ENCODE data around the gene TLE4. TPM values are rescaled to one million over a fixed set of nuclear protein-coding genes. Genes with fewer than 3 reads are reported as not detected.
"Not testable (repeated sequence)": the region's sequence is repeated elsewhere in the genome, so short reads cannot be mapped to it uniquely, and the experiment has no call there.

TLE4 gene
- total and polyA plus RNA-seq, 4 experiments from 2014 or later: 27.9 to 101 (median 72.2) TPM

DNA sequence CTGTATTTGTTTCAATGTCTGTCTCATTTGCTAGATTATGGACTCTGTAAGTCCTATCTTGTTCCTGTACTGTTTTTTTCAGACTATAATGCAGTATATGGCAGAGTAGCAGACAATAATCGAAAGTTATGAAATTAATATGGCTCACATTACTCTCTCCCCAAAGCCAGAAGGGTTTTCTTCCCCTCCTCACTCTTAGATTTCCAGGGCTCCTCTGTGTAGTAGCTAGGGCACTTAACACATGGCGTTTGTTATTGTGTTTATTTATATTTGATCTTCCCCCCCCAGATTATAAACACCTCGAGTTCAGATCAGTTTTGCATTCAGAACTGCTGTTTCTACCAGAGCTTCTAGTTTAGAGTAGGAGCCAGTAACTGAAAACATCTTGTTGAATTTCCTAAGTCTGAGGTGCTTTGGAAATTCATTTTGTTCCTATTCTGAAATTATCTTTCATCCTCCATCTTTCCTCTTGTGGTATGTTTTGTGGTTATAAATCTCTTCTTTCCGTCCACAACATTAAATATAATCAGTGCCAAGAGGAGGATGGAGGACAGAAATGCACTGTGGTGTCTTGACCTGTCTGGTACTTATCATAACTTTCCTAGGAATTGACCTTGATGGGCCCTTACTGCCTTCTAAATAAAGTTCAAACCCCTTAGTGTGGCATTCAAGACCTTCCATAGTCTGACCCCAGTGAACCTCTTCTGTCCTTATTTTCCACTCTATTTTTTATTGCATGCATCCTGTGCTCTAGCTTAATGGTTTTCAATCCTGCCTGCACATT, 27.0 kb downstream of the TLE4 start:
- Histone ChIP-seq H3K4me1 (ENCODE audit: insufficient read depth, low read length) (peaks cover 21% of the 10 kb centered on the region), H3K27ac (ENCODE audit: low read depth, low read length) (no peak overlapping the region), H3K9me3 (ENCODE audit: control insufficient read depth in 1 of 2, low read length in 2 of 2) (no peaks in the 10 kb centered on the region), H3K4me3 (ENCODE audit: low read length in 2 of 2) (no peak overlapping the region), H3K27me3 (ENCODE audit: insufficient read depth, low read length) (no peaks in the 10 kb centered on the region), H3K36me3 (ENCODE audit: insufficient read depth, low read length) (no peaks in the 10 kb centered on the region)
- Mint-ChIP-seq H3K4me3 (peak overlapping the region in 4 of 8 donors; percentile 3 to 35 (median 23)), H3K9me3 (peaks cover 0 to 11% (median 6%) of the 10 kb centered on the region in 8 donors), H3K27ac (peak overlapping the region in 4 of 7 donors; percentile 4 to 43 (median 8)), H3K4me1 (peaks cover 47 to 79% (median 57%) of the 10 kb centered on the region in 4 donors), H3K27me3 (no peaks in the 10 kb centered on the region), H3K36me3 (peaks cover 20 to 27% of the 10 kb centered on the region in 2 donors)
- CTCF ChIA-PET (ENCODE audit: partially characterized antibody): no interaction called here
- no peak for DNase-seq
- intact Hi-C loops (cut with micrococcal nuclease): no loop called here
- POLR2A ChIA-PET (ENCODE audit: partially characterized antibody): interaction anchor here (1.2 to 1.6 kb wide), 2 partner anchors 16 to 17 kb away, joined by 3 to 4 read pairs; no protein-coding TSS in a partner anchor

DNA sequence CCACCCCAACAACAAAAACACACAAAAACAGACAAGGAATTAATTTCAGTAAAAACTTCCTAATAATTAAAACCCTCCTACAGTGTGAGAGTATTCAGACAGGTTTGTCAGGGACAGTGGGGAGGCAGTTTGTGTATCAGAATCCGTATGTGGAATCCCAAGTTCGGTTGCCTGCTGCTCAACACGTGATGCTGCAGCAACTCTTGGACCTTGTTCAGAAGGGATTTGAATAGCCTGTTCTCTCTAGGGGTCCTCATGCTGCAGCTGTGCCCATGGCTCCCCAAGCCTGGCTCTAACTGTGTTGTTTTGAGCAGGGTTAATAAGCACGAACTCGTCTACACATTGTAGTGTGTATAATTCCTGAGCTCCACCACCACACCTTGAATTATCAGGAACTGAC, 28.7 kb downstream of the TLE4 start:
- H3K27ac Mint-ChIP-seq: peak overlapping the region in 1 of 7 donors; percentile 37
- Histone ChIP-seq H3K4me3 (ENCODE audit: low read length in 2 of 2) (no peak overlapping the region), H3K4me1 (ENCODE audit: insufficient read depth, low read length) (peaks cover 30% of the 10 kb centered on the region), H3K9me3 (ENCODE audit: control insufficient read depth in 1 of 2, low read length in 2 of 2) (no peaks in the 10 kb centered on the region), H3K27ac (ENCODE audit: low read depth, low read length) (no peak overlapping the region), H3K36me3 (ENCODE audit: insufficient read depth, low read length) (no peaks in the 10 kb centered on the region), H3K27me3 (ENCODE audit: insufficient read depth, low read length) (no peaks in the 10 kb centered on the region)
- H3K36me3 Mint-ChIP-seq: peaks cover 20 to 27% of the 10 kb centered on the region in 2 donors
- intact Hi-C loops (cut with micrococcal nuclease): no loop called here
- DNase-seq: no peak
- no peak overlapping the region for H3K4me3 Mint-ChIP-seq
- H3K4me1 Mint-ChIP-seq: peaks cover 35 to 63% (median 45%) of the 10 kb centered on the region in 4 donors
- ChIA-PET POLR2A (ENCODE audit: partially characterized antibody) (no interaction called here), CTCF (ENCODE audit: partially characterized antibody) (interaction anchor here (1.5 kb wide), 1 partner anchor 10 kb away, joined by 3 read pairs; no protein-coding TSS in a partner anchor)
- H3K27me3 Mint-ChIP-seq: no peaks in the 10 kb centered on the region
- H3K9me3 Mint-ChIP-seq: peaks cover 0 to 11% (median 6%) of the 10 kb centered on the region in 8 donors

DNA sequence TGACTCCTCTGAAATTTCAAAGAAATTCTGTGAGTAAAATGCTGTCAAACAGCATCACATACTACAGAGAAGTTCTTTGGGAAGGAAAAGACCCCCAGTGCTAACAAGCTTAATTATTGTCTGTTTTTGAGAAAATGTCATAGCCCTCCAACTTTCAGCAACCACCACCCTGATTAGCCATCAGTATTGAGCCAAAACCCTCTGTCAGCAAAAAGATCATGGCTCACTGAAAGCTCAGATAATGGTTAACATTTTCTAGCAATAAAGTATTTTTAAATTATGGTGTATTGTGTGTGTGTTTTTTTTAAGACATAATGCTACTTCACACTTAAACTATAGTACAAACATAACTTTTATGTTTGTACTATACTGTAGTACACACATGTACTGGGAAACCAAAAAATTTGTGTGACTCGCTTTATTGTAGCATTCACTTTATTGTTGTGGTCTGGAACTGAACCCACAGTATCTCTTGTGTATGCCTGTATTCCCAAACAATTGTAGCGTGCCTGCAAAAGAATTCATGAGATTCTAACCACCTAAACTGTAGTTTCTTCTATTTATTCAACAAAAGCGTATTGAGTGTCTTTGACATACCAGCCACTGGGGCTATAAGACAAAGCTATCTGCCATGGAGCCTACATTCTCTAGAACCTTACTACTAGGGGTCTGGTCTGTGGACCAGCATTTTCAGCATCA, 31.6 kb downstream of the TLE4 start:
- Mint-ChIP-seq H3K27me3 (no peaks in the 10 kb centered on the region), H3K4me3 (no peak overlapping the region), H3K9me3 (peaks cover 0 to 15% (median 8%) of the 10 kb centered on the region in 8 donors), H3K27ac (no peak overlapping the region), H3K4me1 (peaks cover 23 to 60% (median 40%) of the 10 kb centered on the region in 4 donors), H3K36me3 (peaks cover 21 to 33% of the 10 kb centered on the region in 2 donors)
- no peaks in the 10 kb centered on the region for H3K27me3 ChIP-seq (ENCODE audit: insufficient read depth, low read length)
- no peaks in the 10 kb centered on the region for H3K9me3 ChIP-seq (ENCODE audit: control insufficient read depth in 1 of 2, low read length in 2 of 2)
- CTCF ChIA-PET (ENCODE audit: partially characterized antibody): interaction anchor here (1.2 kb wide), 1 partner anchor 22 kb away, joined by 3 read pairs; no protein-coding TSS in a partner anchor
- no peak overlapping the region for H3K4me3 ChIP-seq (ENCODE audit: low read length in 2 of 2)
- H3K36me3 ChIP-seq (ENCODE audit: insufficient read depth, low read length): no peaks in the 10 kb centered on the region
- intact Hi-C loops (cut with micrococcal nuclease): no loop called here
- H3K4me1 ChIP-seq (ENCODE audit: insufficient read depth, low read length): peaks cover 30% of the 10 kb centered on the region
- no peak overlapping the region for H3K27ac ChIP-seq (ENCODE audit: low read depth, low read length)
- no peak for DNase-seq
- POLR2A ChIA-PET (ENCODE audit: partially characterized antibody): interaction anchor here (1.2 kb wide), 1 partner anchor 20 kb away, joined by 3 read pairs; no protein-coding TSS in a partner anchor

DNA sequence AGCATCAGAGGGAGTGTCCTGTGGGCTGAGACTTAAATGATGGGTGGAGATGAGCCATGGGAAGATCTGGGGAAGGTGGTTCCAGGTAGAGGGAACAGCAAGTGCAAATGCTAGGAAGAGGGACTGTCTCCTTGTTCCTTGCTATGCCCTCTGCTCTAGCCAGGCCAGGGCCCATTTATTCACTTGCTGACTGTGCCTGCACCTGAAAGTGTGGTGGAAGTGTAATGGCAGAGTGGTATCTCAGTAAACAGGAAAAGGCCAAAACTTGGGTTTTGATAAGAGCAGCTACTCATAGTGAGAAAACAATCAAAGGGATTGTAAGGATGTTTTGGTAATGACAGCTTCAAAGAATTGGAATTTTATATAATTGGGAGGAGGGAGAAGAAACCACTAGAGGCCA, 32.4 kb downstream of the TLE4 start:
- peaks cover 21 to 33% of the 10 kb centered on the region in 2 donors for H3K36me3 Mint-ChIP-seq
- H3K27ac Mint-ChIP-seq: no peak overlapping the region
- ChIA-PET CTCF (ENCODE audit: partially characterized antibody) (interaction anchor here (1.2 to 1.4 kb wide), 2 partner anchors 12 to 21 kb away, joined by 3 read pairs; no protein-coding TSS in a partner anchor), POLR2A (ENCODE audit: partially characterized antibody) (interaction anchor here (1.7 kb wide), 1 partner anchor 32 kb away, joined by 6 read pairs; the partner anchor contains the start of gene TLE4)
- no peak overlapping the region for H3K4me3 Mint-ChIP-seq
- Histone ChIP-seq H3K4me3 (ENCODE audit: low read length in 2 of 2) (no peak overlapping the region), H3K4me1 (ENCODE audit: insufficient read depth, low read length) (peaks cover 30% of the 10 kb centered on the region), H3K36me3 (ENCODE audit: insufficient read depth, low read length) (no peaks in the 10 kb centered on the region), H3K27me3 (ENCODE audit: insufficient read depth, low read length) (no peaks in the 10 kb centered on the region), H3K9me3 (ENCODE audit: control insufficient read depth in 1 of 2, low read length in 2 of 2) (no peaks in the 10 kb centered on the region), H3K27ac (ENCODE audit: low read depth, low read length) (no peak overlapping the region)
- H3K4me1 Mint-ChIP-seq: peaks cover 16 to 55% (median 36%) of the 10 kb centered on the region in 4 donors
- no peak for DNase-seq
- H3K27me3 Mint-ChIP-seq: no peaks in the 10 kb centered on the region
- intact Hi-C loops (cut with micrococcal nuclease): no loop called here
- H3K9me3 Mint-ChIP-seq: peaks cover 0 to 15% (median 8%) of the 10 kb centered on the region in 8 donors

DNA sequence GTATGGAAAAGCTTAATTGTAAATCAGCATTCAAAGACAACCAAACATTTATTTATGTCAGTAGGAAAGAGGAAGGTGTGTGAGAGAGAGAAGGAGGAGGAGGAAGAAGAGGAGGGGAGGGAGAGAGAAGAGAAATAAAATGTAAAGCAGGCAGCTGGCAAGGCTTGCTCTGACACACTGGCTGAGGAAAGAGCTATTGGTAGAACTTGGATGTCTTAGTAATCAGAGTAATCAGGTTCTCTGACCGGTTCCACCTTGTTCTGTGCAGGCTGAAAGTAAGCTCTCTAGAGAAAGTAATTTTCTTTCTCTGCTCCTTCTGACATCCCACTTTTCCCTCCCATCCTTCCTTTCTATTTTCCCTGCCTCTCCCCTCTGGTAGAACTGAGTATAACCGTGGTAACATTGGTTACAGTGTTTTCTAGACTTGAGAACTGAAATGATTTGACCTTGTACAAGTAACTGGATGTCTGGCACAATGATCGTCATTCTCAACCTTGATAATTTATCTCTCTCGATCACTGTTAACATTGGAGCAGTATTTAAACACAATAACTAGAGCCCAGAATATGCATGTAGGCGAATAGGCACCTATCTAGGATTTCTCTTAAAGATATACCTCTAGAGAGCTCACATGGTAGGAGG, 33.3 kb downstream of the TLE4 start:
- H3K36me3 ChIP-seq (ENCODE audit: insufficient read depth, low read length): no peaks in the 10 kb centered on the region
- Mint-ChIP-seq H3K4me1 (peaks cover 19 to 55% (median 37%) of the 10 kb centered on the region in 4 donors), H3K36me3 (peaks cover 21 to 33% of the 10 kb centered on the region in 2 donors), H3K4me3 (no peak overlapping the region), H3K9me3 (peaks cover 0 to 15% (median 8%) of the 10 kb centered on the region in 8 donors), H3K27me3 (no peaks in the 10 kb centered on the region), H3K27ac (no peak overlapping the region)
- no peak overlapping the region for H3K4me3 ChIP-seq (ENCODE audit: low read length in 2 of 2)
- CTCF ChIA-PET (ENCODE audit: partially characterized antibody): interaction anchor here (0.5 to 1.4 kb wide), 3 partner anchors 11 to 66 kb away, joined by 3 to 4 read pairs (median 3); no protein-coding TSS in a partner anchor
- H3K27me3 ChIP-seq (ENCODE audit: insufficient read depth, low read length): no peaks in the 10 kb centered on the region
- DNase-seq: no peak
- H3K4me1 ChIP-seq (ENCODE audit: insufficient read depth, low read length): peaks cover 28% of the 10 kb centered on the region
- no peaks in the 10 kb centered on the region for H3K9me3 ChIP-seq (ENCODE audit: control insufficient read depth in 1 of 2, low read length in 2 of 2)
- H3K27ac ChIP-seq (ENCODE audit: low read depth, low read length): no peak overlapping the region
- POLR2A ChIA-PET (ENCODE audit: partially characterized antibody): interaction anchor here (1.5 to 1.7 kb wide), 2 partner anchors 19 to 33 kb away, joined by 3 to 6 read pairs; partner anchors contain the start of gene TLE4
- intact Hi-C loops (cut with micrococcal nuclease): no loop called here

DNA sequence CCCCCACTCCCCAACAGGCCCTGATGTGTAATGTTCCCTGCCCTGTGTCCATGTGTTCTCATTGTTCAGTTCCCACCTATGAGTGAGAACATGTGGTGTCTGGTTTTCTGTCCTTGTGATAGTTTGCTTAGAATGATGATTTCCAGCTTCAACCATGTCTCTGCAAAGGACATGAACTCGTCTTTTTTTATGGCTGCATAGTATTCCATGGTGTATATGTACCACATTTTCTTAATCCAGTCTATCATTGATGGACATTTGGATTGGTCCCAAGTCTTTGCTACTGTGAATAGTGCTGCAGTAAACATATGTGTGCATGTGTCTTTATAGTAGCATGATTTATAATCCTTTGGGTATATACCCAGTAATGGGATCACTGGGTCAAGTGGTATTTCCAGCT, 34.8 kb downstream of the TLE4 start:
- H3K27me3 ChIP-seq (ENCODE audit: insufficient read depth, low read length); DNase-seq; H3K4me3 Mint-ChIP-seq; H3K36me3 ChIP-seq (ENCODE audit: insufficient read depth, low read length); H3K9me3 ChIP-seq (ENCODE audit: control insufficient read depth in 1 of 2, low read length in 2 of 2); H3K27ac ChIP-seq (ENCODE audit: low read depth, low read length); POLR2A ChIA-PET (ENCODE audit: partially characterized antibody); H3K27me3 Mint-ChIP-seq; intact Hi-C loops (cut with micrococcal nuclease); H3K4me3 ChIP-seq (ENCODE audit: low read length in 2 of 2): not testable (repeated sequence)
- Mint-ChIP-seq H3K4me1 (peaks cover 23 to 57% (median 38%) of the 10 kb centered on the region in 4 donors), H3K9me3 (peaks cover 0 to 14% (median 7%) of the 10 kb centered on the region in 8 donors), H3K27ac (peak overlapping the region in 2 of 7 donors; percentile 31 to 53), H3K36me3 (peaks cover 18 to 30% of the 10 kb centered on the region in 2 donors)
- CTCF ChIA-PET (ENCODE audit: partially characterized antibody): interaction anchor here (1.1 kb wide), 1 partner anchor 11 kb away, joined by 3 read pairs; no protein-coding TSS in a partner anchor
- H3K4me1 ChIP-seq (ENCODE audit: insufficient read depth, low read length): peaks cover 20% of the 10 kb centered on the region
